ENCODE data around the gene SOS1. TPM values are rescaled to one million over a fixed set of nuclear protein-coding genes. Genes with fewer than 3 reads are reported as not detected.
"Not testable (repeated sequence)": the region's sequence is repeated elsewhere in the genome, so short reads cannot be mapped to it uniquely, and the experiment has no call there.

SOS1 gene
- total and polyA plus RNA-seq, 2 experiments from 2014 or later, result 15.3 to 31.6 TPM

- no peak for TF ChIP-seq CTCF (IDR thresholded peaks at IDR 0.05; ENCODE audit: low read depth, low read length)
- H3K36me3 ChIP-seq, result no peaks in the 10 kb centered on the region
- peaks cover 25% of the 10 kb centered on the region for H3K4me1 ChIP-seq (ENCODE audit: low read depth)
- no peak for DNase-seq (ENCODE audit: low read depth in 1 of 2, low spot score in 1 of 2)
- H3K4me3 ChIP-seq, result no peak overlapping the region
- H3K27me3 ChIP-seq, result no peaks in the 10 kb centered on the region
- H3K27ac ChIP-seq, result no peak overlapping the region
- H3K9me3 ChIP-seq (ENCODE audit: low read depth), result no peaks in the 10 kb centered on the region
Observed at GRCh38 chr2:39142904-39143605, 22.2 kb upstream of the SOS1 start.

DNA sequence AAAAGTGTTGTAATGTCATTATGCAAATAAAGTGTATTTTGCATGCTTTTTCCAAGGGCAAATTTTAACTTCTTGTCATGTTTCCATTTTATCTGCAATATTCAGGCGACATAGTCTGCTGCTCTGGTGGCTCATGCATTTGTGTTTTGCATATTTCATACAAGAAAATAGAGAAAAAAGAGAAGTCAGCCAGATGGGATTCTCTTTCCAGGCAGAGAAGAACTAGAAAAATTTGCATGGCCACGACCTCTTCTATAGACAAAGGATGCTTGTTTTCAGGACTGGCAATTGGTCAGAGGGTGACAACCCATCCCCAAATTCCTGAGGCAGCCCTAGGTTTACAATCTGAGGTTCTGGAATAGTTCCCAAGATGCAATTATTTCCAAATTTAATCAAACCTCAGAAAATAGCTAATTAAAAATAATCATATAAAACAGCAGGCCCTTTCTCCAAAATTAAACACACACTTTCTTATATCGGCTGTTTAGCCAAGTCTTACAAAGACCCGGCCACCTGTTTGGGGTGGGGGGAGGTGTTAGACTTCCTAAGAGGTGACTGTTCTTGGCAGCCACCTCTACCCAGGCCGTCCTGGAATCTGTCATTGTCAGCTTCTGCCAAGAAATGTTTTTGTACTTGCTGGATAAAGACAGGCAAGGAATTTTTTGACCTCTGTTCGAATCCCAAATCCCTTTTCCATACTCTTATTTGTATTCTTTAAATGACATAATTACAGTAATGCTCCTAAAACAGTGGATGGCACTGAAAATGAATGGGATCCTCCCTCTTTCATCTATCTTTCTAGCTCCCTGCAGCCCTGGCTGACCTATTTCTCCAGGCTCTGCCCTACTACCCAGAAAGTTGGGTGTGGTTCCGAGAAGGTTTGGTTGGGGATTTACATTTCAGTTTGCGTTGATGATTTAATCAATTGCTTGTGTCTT lies 20.8 kb upstream of the SOS1 start:
- no peak for TF ChIP-seq CTCF (IDR thresholded peaks at IDR 0.05; ENCODE audit: low read depth, low read length)
- peak; percentile 25 to 34 for DNase-seq (ENCODE audit: low read depth in 1 of 2, low spot score in 1 of 2)
- Histone ChIP-seq H3K27ac (peak overlapping the region; percentile 36), H3K4me3 (no peak overlapping the region), H3K9me3 (ENCODE audit: low read depth) (no peaks in the 10 kb centered on the region), H3K27me3 (no peaks in the 10 kb centered on the region), H3K4me1 (ENCODE audit: low read depth) (peaks cover 25% of the 10 kb centered on the region), H3K36me3 (no peaks in the 10 kb centered on the region)

- not testable (repeated sequence) for DNase-seq (ENCODE audit: low read depth in 1 of 2, low spot score in 1 of 2); H3K27ac ChIP-seq; H3K27me3 ChIP-seq; H3K9me3 ChIP-seq (ENCODE audit: low read depth); H3K36me3 ChIP-seq; H3K4me3 ChIP-seq
- H3K4me1 ChIP-seq (ENCODE audit: low read depth), result peaks cover 25% of the 10 kb centered on the region
Observed at GRCh38 chr2:39140948-39141333, 20.1 kb upstream of the SOS1 start.

- TF ChIP-seq CTCF (IDR thresholded peaks at IDR 0.05; ENCODE audit: low read depth, low read length), result no peak
- Histone ChIP-seq H3K4me1 (ENCODE audit: low read depth) (peaks cover 25% of the 10 kb centered on the region), H3K27me3 (no peaks in the 10 kb centered on the region), H3K36me3 (no peaks in the 10 kb centered on the region), H3K27ac (no peak overlapping the region), H3K9me3 (ENCODE audit: low read depth) (no peaks in the 10 kb centered on the region), H3K4me3 (no peak overlapping the region)
- no peak for DNase-seq (ENCODE audit: low read depth in 1 of 2, low spot score in 1 of 2)
Observed at GRCh38 chr2:39140322-39140847, 19.5 kb upstream of the SOS1 start.

- Histone ChIP-seq H3K36me3 (no peaks in the 10 kb centered on the region), H3K4me1 (ENCODE audit: low read depth) (peaks cover 25% of the 10 kb centered on the region), H3K4me3 (no peak overlapping the region), H3K27ac (no peak overlapping the region), H3K9me3 (ENCODE audit: low read depth) (no peaks in the 10 kb centered on the region), H3K27me3 (no peaks in the 10 kb centered on the region)
- no peak for DNase-seq (ENCODE audit: low read depth in 1 of 2, low spot score in 1 of 2)
- no peak for TF ChIP-seq CTCF (IDR thresholded peaks at IDR 0.05; ENCODE audit: low read depth, low read length)
Observed at GRCh38 chr2:39139511-39140237, 18.8 kb upstream of the SOS1 start.

Data from cardiac muscle cell (in vitro differentiated cells and primary cell).